Measurements from ENCODE around the gene SLC25A1.

GRCh38 chr22:19168088-19168890, 10.2 kb downstream of the SLC25A1 start:
- TF ChIP-seq CHD4 (IDR thresholded peaks at IDR 0.05) = no peak
- no peak for TF ChIP-seq E4F1 (IDR thresholded peaks at IDR 0.05; ENCODE audit: borderline replicate concordance, partially characterized antibody)
- no peak for TF ChIP-seq ZBED1 (IDR thresholded peaks at IDR 0.05; ENCODE audit: borderline replicate concordance)
- TF ChIP-seq RBBP5 (conservative IDR thresholded peaks at IDR 0.05) = no peak

Measured in GM12878 (cell line).